ENCODE results near the gene SULF2. TPM values are rescaled to one million over a fixed set of nuclear protein-coding genes. Genes with fewer than 3 reads are reported as not detected.

The SULF2 gene
- total and polyA plus RNA-seq, 2 of the 4 experiments (the other 2 are of a cell fraction) = 0.54 to 0.77 TPM

DNA sequence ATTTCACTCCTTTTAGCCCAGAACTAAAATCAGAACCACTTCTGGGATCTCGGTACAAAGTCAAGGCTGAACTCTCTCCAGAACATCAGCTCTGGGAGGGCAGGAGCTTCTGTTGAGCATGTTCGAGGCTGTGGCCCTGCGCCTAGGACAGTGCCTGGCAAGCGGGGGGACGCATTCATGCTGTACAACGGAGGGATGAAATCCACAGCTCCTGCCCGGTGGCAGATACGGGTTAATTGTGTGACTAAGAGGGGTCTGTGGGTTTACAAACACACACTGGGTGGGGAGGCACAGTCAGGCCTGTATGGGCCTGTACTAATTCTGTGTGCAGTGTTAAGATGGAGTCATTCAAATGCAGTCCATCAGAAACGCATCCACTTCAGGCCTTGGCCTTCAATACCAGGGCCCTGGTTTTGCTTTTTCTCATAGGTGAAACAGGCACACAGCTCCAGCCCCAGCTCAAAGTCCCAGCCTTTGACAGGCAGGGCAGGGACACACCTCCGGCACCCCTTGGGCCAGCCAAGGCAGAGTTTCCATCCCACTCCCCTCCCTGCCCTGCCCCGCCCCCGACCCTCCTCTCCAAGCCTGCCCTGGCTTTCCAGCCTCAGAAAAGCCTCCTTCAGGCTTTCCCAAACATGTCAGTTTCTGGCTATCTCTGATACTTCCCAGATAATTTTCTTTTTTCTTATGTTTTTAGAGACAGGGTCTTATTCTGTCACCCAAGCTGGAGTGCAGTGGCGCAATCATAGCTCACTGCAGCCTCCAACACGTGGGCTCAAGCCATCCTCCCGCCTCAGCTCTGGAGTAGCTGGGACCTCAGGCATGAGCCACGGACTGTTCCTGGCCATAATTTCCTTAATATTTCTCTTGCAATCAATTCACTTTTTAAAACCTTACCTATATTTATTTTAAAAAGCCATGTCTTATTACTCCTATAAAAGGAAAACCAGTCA lies 109.8 kb downstream of the SULF2 start:
- H2BK15ac ChIP-seq (ENCODE audit: low read depth, low read length) = no peak overlapping the region
- in situ Hi-C loops (cut with MboI; ENCODE audit: low sequenced_read_pairs) (no loop called here), dilution Hi-C loops (cut with HindIII; ENCODE audit: low sequenced_read_pairs, unreplicated experiment) (no loop called here), intact Hi-C loops (cut with micrococcal nuclease) (loop anchor here (5.0 kb wide), 1 partner anchor 112 kb away; the partner anchor contains the start of gene SULF2)
- H4K8ac ChIP-seq (ENCODE audit: low read depth in 2 of 2, low read length in 2 of 2) = no peak overlapping the region
- no peak overlapping the region for H3K27ac ChIP-seq (ENCODE audit: insufficient read depth, low read length)
- H3K9ac ChIP-seq (ENCODE audit: low read depth, low read length) = no peak overlapping the region
- H3K4me3 ChIP-seq (ENCODE audit: insufficient read depth, low read depth, low read length) = no peak overlapping the region
- no peak overlapping the region for H3K18ac ChIP-seq (ENCODE audit: low read depth, low read length)
- H2BK5ac ChIP-seq (ENCODE audit: low read depth, low read length, poor library complexity, severe bottlenecking) = no peak overlapping the region
- POLR2A ChIA-PET (ENCODE audit: unreplicated experiment) = no interaction called here
- no peak overlapping the region for H2BK20ac ChIP-seq (ENCODE audit: low read depth, low read length)
- no peaks in the 10 kb centered on the region for H3K9me1 ChIP-seq (ENCODE audit: insufficient read depth, low read length)
- TF ChIP-seq CEBPB (IDR thresholded peaks at IDR 0.05; ENCODE audit: low read depth, low read length) = 0 out of 2 replicates have a peak, but pooled peaks have one; percentile 8
- no peak for TF ChIP-seq RFX5 (IDR thresholded peaks at IDR 0.05; ENCODE audit: low read depth, low read length)
- no peaks in the 10 kb centered on the region for H3K79me1 ChIP-seq (ENCODE audit: low read depth in 1 of 2, low read length in 2 of 2)
- peaks cover 2% of the 10 kb centered on the region; the same call in 1 of the 2 replicates for H3K27me3 ChIP-seq (ENCODE audit: control insufficient read depth, insufficient read depth, low read length)
- no peak overlapping the region for H3K14ac ChIP-seq (replicated peaks; ENCODE audit: low read depth, low read length)
- no peak overlapping the region for H3K4ac ChIP-seq (ENCODE audit: low read depth, low read length)
- BruUV-seq (replicated peaks) = no TSS peak
- ATAC-seq (ENCODE audit: low read depth) = no peak
- H4K91ac ChIP-seq (ENCODE audit: insufficient read depth, low read depth, low read length) = no peak overlapping the region
- no peaks in the 10 kb centered on the region for H3K36me3 ChIP-seq (ENCODE audit: control insufficient read depth, insufficient read depth, low read length)
- no peak overlapping the region for H3K4me2 ChIP-seq (ENCODE audit: low read depth, low read length)
- no peak for DNase-seq
- no peak overlapping the region for H2AK5ac ChIP-seq (ENCODE audit: low read depth, low read length)
- WGBS, 2 experiments (ENCODE audit: extremely low coverage in 2 of 2, insufficient read length in 1 of 2) = 87% methylated on average over 8 of the region's 16 CpGs; no CpG with 5 or more reads in 1 of the 2 experiments
- H3K23ac ChIP-seq (ENCODE audit: low read depth, low read length) = no peak overlapping the region
- no peak overlapping the region for H2AFZ ChIP-seq (replicated peaks; ENCODE audit: low read length, poor library complexity)
- H4K5ac ChIP-seq (ENCODE audit: low read depth, low read length) = no peak overlapping the region
- H3K9me3 ChIP-seq (ENCODE audit: control insufficient read depth, insufficient read depth, low read length) = no peaks in the 10 kb centered on the region
- H2AK9ac ChIP-seq (replicated peaks; ENCODE audit: low read depth, low read length, poor library complexity) = no peak overlapping the region
- H3K4me1 ChIP-seq (ENCODE audit: control insufficient read depth, insufficient read depth, low read length) = no peaks in the 10 kb centered on the region
- H4K20me1 ChIP-seq (ENCODE audit: insufficient read depth, low read length) = no peaks in the 10 kb centered on the region
- CTCF ChIA-PET = interaction anchor here (0.9 kb wide), 1 partner anchor 945 kb away, joined by 3 read pairs; no protein-coding TSS in a partner anchor
- H2BK120ac ChIP-seq (ENCODE audit: low read depth, low read length) = no peak overlapping the region
- no peak overlapping the region for H3K56ac ChIP-seq (ENCODE audit: extremely low read depth, insufficient read depth, low read length)

Measured in IMR-90 (cell line).